Endothelial cell of umbilical vein (primary cell): ENCODE measurements around the gene CUX1. TPM values are rescaled to one million over a fixed set of nuclear protein-coding genes. Genes with fewer than 3 reads are reported as not detected.

Source experiments
- BruUV-seq: library from RNA; stranded (reverse); fragments of 400-500 nt; replicated peaks from 2 replicates; lab custom pipeline; 2021; lab: Mats Ljungman, UMichigan
- CTCF ChIA-PET: fragments of 300-600, 350-600 bp; sonication (Branson Sonifier 250); formaldehyde crosslinking; loops from one replicate; lab custom pipeline; 2021; ENCODE audit warnings: antibody characterized with exemption, inconsistent platforms; lab: Charles Lee
- POLR2A ChIA-PET: fragments of 300-600, 350-600 bp; sonication (Branson Sonifier 250); formaldehyde crosslinking; loops from one replicate; lab custom pipeline; 2021; ENCODE audit warnings: antibody characterized with exemption, inconsistent platforms; lab: Charles Lee
- DNase-seq: peaks from one replicate; pipeline ENCODE4 v3.0.0-alpha.2; 2011; ENCODE audit warnings: low read depth, low spot score
- FAIRE-seq: peaks from 2 replicates; lab custom pipeline; 2011; peaks lifted over from hg19 to GRCh38; lab: Jason Lieb, UNC
- H2AFZ ChIP-seq: 2 replicates; pipeline ENCODE4 v1.6.0; 2012; ENCODE audit warnings: low read depth, low read length, control low read depth, inconsistent platforms
- H3K27ac ChIP-seq: 2 replicates; pipeline ENCODE4 v1.5.1; 2011; ENCODE audit warnings: low read depth, mild to moderate bottlenecking, control low read depth, low read length, moderate library complexity; ENCODE audit not compliant: insufficient read depth
- H3K27me3 ChIP-seq, 2 experiments: 2 replicates each; pipeline versions ENCODE4 v1.6.0 to v1.6.1; 2011; ENCODE audit warnings: low read length in 2 of 2, mixed read lengths in 1 of 2; ENCODE audit not compliant: control insufficient read depth in 2 of 2, insufficient read depth in 2 of 2
- H3K36me3 ChIP-seq, 2 experiments: 2 replicates in 1 of 2; 3 replicates in 1 of 2; pipeline ENCODE4 v1.5.1; 2011; ENCODE audit warnings: low read length in 2 of 2, mild to moderate bottlenecking in 1 of 2, moderate library complexity in 1 of 2; ENCODE audit not compliant: control insufficient read depth in 2 of 2, insufficient read depth in 2 of 2; ENCODE audit errors: extremely low read depth in 1 of 2
- H3K4me1 ChIP-seq: 3 replicates; pipeline ENCODE4 v1.5.1; 2011; ENCODE audit warnings: mild to moderate bottlenecking, low read length; ENCODE audit not compliant: control insufficient read depth, insufficient read depth; ENCODE audit errors: extremely low read depth
- H3K4me2 ChIP-seq: 2 replicates; pipeline ENCODE4 v1.6.1; 2011; ENCODE audit warnings: low read length, control low read depth, mixed read lengths; ENCODE audit not compliant: insufficient read depth
- H3K4me3 ChIP-seq, 3 experiments: fragments of 200-600 bp in 1 of 3; sonication (generic), shearing (Covaris generic) in 1 of 3; replicated peaks in 1 of 3; 2 replicates each; pipeline ENCODE4 v1.5.1; 2011 to 2016; ENCODE audit warnings: control low read depth in 3 of 3, low read length in 3 of 3, mild to moderate bottlenecking in 2 of 3, inconsistent platforms in 1 of 3, low read depth in 1 of 3, moderate library complexity in 1 of 3; ENCODE audit not compliant: insufficient read depth in 1 of 3
- H3K79me2 ChIP-seq: 2 replicates; pipeline ENCODE4 v1.6.0; 2012; ENCODE audit warnings: low read length, inconsistent platforms; ENCODE audit not compliant: control insufficient read depth, insufficient read depth
- H3K9ac ChIP-seq: replicated peaks from 2 replicates; pipeline ENCODE3; 2011; ENCODE audit warnings: low read length, control low read depth; ENCODE audit not compliant: insufficient read depth; ENCODE audit errors: extremely low read depth
- H3K9me1 ChIP-seq: replicated peaks from 3 replicates; pipeline ENCODE4 v1.6.0; 2011; ENCODE audit warnings: mild to moderate bottlenecking, low read length; ENCODE audit not compliant: control insufficient read depth, insufficient read depth; ENCODE audit errors: extremely low read depth
- H3K9me3 ChIP-seq: replicated peaks from 2 replicates; pipeline ENCODE4 v1.5.1; 2012; ENCODE audit warnings: low read length, inconsistent platforms; ENCODE audit not compliant: control insufficient read depth, insufficient read depth
- H4K20me1 ChIP-seq: replicated peaks from 2 replicates; pipeline ENCODE3; 2011; ENCODE audit warnings: mild to moderate bottlenecking, low read length; ENCODE audit not compliant: control insufficient read depth, insufficient read depth; ENCODE audit errors: extremely low read depth
- CTCF ChIP-seq, 2 donors: IDR thresholded peaks; 1 replicate in 1 of 2; 2 replicates in 1 of 2; pipeline ENCODE4 v1.5.1; 2011; ENCODE audit warnings: low read length in 2 of 2, mild to moderate bottlenecking in 2 of 2, moderate library complexity in 2 of 2, control low read depth in 1 of 2, inconsistent platforms in 1 of 2, low read depth in 1 of 2; ENCODE audit not compliant: insufficient read depth in 1 of 2; ENCODE audit errors: extremely low read depth in 1 of 2
- EZH2 ChIP-seq: IDR thresholded peaks from 2 replicates; pipeline ENCODE4 v1.6.1; 2012; ENCODE audit warnings: borderline replicate concordance, low read depth, mild to moderate bottlenecking, moderate library complexity, low read length, inconsistent platforms; ENCODE audit not compliant: severe bottlenecking
- FOS ChIP-seq: IDR thresholded peaks from 2 replicates; pipeline ENCODE4 v1.6.1; 2011; ENCODE audit warnings: mild to moderate bottlenecking, low read length, moderate library complexity, borderline replicate concordance; ENCODE audit not compliant: insufficient read depth
- GATA2 ChIP-seq: IDR thresholded peaks from 2 replicates; pipeline ENCODE4 v1.7.0; 2011; ENCODE audit warnings: low read depth, mild to moderate bottlenecking, moderate library complexity, mixed read lengths, low read length; ENCODE audit not compliant: insufficient read length, insufficient read depth
- JUN ChIP-seq: IDR thresholded peaks from 2 replicates; pipeline ENCODE4 v1.6.1; 2011; ENCODE audit warnings: borderline replicate concordance, low read depth; ENCODE audit not compliant: insufficient read length, insufficient read depth
- MAX ChIP-seq: IDR thresholded peaks from 2 replicates; pipeline ENCODE4 v1.6.1; 2011; ENCODE audit not compliant: insufficient read depth, insufficient read length
- MYC ChIP-seq: IDR thresholded peaks from one replicate; pipeline ENCODE4 v1.6.1; 2011; ENCODE audit warnings: mild to moderate bottlenecking, low read depth, low read length
- POLR2A ChIP-seq: IDR thresholded peaks from 2 replicates; pipeline ENCODE4 v1.6.1; 2012; ENCODE audit warnings: low read depth, mild to moderate bottlenecking, control low read depth, low read length
- POLR2AphosphoS5 ChIP-seq: IDR thresholded peaks from 2 replicates; pipeline ENCODE4 v1.6.1; 2012; ENCODE audit warnings: low read depth, mild to moderate bottlenecking, control low read depth, low read length, moderate library complexity; ENCODE audit not compliant: insufficient read depth
- dilution Hi-C: fragments of 300-500 bp; cut with MboI; formaldehyde crosslinking; loops from one replicate; pipeline ENCODE4 v1.15.0; 2019; ENCODE audit warnings: low sequenced_read_pairs; ENCODE audit not compliant: extremely low pct_ligation_motif_present
- intact Hi-C: fragments of 100-400 bp; cut with micrococcal nuclease; formaldehyde crosslinking; loops from one replicate; pipeline ENCODE4 v1.10.0; 2022
- polyA plus RNA-seq, 4 experiments: library from polyadenylated mRNA; depleted of rRNA in 3 of 4; stranded (reverse) in 3 of 4; unstranded in 1 of 4; fragments of >200 nt; gene quantifications; 2 replicates each; pipeline versions ENCODE4 v1.2.1 to v1.2.3, GENCODE V29; 2011 to 2012; ENCODE audit warnings: missing spikeins in 1 of 4
- total RNA-seq: library from RNA; stranded (reverse); gene quantifications from 2 replicates; pipeline ENCODE4 v1.2.3, GENCODE V29; 2021

Gene CUX1
- total and polyA plus RNA-seq, 2 donors (not counting 3 experiments of a cell fraction or from before 2014, with no cell fraction given), result 13.8 to 49.8 TPM

- no peaks in the 10 kb centered on the region for H3K27me3 ChIP-seq
- H3K9me3 ChIP-seq, result no peaks in the 10 kb centered on the region
- no TSS peak for BruUV-seq
- no peak overlapping the region for H2AFZ ChIP-seq
- H4K20me1 ChIP-seq, result no peaks in the 10 kb centered on the region
- FAIRE-seq (no peak), DNase-seq (no peak)
- no peak overlapping the region for H3K27ac ChIP-seq
- dilution Hi-C loops (no loop called here), intact Hi-C loops (no loop called here)
- CTCF ChIA-PET, result interaction anchor here (0.6 kb wide), 1 partner anchor 421 kb away, joined by 3 read pairs; no protein-coding TSS in a partner anchor
- H3K4me1 ChIP-seq, result no peaks in the 10 kb centered on the region
- H3K36me3 ChIP-seq, result peaks cover 0 to 4% of the 10 kb centered on the region in 2 experiments
- no peak overlapping the region for H3K4me3 ChIP-seq
- H3K4me2 ChIP-seq, result no peak overlapping the region
- H3K79me2 ChIP-seq, result no peaks in the 10 kb centered on the region
- no peak for TF ChIP-seq CTCF (IDR thresholded peaks at IDR 0.05; ENCODE audit: extremely low read depth in 1 of 2, insufficient read depth in 1 of 2, low read depth in 1 of 2, low read length in 2 of 2)
- no peak for TF ChIP-seq GATA2
- TF ChIP-seq JUN, result no peak
- TF ChIP-seq FOS, result no peak
- no peak for TF ChIP-seq MYC
- no peak for TF ChIP-seq EZH2
- no peak for TF ChIP-seq POLR2A
- TF ChIP-seq POLR2AphosphoS5, result no peak
- TF ChIP-seq MAX, result no peak
- POLR2A ChIA-PET, result no interaction called here
- no peaks in the 10 kb centered on the region for H3K9me1 ChIP-seq
- no peak overlapping the region for H3K9ac ChIP-seq
Observed at GRCh38 chr7:102069931-102070629, 252.7 kb downstream of the CUX1 start.
